Measurements from ENCODE around the gene EOLA1. TPM values are rescaled to one million over a fixed set of nuclear protein-coding genes. Genes with fewer than 3 reads are reported as not detected.
"Not testable (repeated sequence)": the region's sequence is repeated elsewhere in the genome, so short reads cannot be mapped to it uniquely, and the experiment has no call there.

The EOLA1 gene
- polyA plus RNA-seq, 1 experiment = 16.3 TPM

DNA sequence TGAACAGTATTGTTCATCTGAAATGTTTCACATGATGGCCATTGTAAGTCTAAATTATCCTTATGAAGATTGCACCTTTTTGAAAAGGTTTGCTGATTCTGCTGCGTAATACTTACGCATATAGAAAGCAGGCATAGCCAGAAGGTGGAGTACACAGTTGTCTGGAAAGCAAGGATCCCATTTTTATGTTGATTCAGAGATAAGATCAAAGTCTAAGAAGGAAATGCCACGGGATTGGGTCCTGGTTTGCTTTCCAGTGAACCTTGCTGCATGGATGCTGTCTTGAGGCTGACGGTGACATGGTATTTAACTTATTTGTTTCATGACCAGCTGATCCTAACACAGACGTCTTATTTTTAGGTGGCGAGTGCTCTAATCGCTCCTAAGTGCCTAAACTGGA, 31.0 kb downstream of the EOLA1 start:
- Histone ChIP-seq H3K4me3 (ENCODE audit: low read depth, low read length) (no peak overlapping the region), H3K9me3 (ENCODE audit: control insufficient read depth, insufficient read depth, low read length) (no peaks in the 10 kb centered on the region), H3K27ac (ENCODE audit: low read depth, low read length) (no peak overlapping the region), H3K27me3 (ENCODE audit: control insufficient read depth, insufficient read depth, low read length) (no peaks in the 10 kb centered on the region)
- TF ChIP-seq, protein P1, sequence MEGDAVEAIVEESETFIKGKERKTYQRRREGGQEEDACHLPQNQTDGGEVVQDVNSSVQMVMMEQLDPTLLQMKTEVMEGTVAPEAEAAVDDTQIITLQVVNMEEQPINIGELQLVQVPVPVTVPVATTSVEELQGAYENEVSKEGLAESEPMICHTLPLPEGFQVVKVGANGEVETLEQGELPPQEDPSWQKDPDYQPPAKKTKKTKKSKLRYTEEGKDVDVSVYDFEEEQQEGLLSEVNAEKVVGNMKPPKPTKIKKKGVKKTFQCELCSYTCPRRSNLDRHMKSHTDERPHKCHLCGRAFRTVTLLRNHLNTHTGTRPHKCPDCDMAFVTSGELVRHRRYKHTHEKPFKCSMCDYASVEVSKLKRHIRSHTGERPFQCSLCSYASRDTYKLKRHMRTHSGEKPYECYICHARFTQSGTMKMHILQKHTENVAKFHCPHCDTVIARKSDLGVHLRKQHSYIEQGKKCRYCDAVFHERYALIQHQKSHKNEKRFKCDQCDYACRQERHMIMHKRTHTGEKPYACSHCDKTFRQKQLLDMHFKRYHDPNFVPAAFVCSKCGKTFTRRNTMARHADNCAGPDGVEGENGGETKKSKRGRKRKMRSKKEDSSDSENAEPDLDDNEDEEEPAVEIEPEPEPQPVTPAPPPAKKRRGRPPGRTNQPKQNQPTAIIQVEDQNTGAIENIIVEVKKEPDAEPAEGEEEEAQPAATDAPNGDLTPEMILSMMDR (IDR thresholded peaks at IDR 0.05; ENCODE audit: low read depth, low read length) = no peak
- no peak for DNase-seq (ENCODE audit: low read depth, low spot score)
- CTCF ChIA-PET = no interaction called here
- POLR2A ChIA-PET = no interaction called here

- ChIA-PET CTCF (no interaction called here), POLR2A (no interaction called here)
- Histone ChIP-seq H3K9me3 (ENCODE audit: control insufficient read depth, insufficient read depth, low read length) (no peaks in the 10 kb centered on the region), H3K27ac (ENCODE audit: low read depth, low read length) (no peak overlapping the region), H3K27me3 (ENCODE audit: control insufficient read depth, insufficient read depth, low read length) (no peaks in the 10 kb centered on the region), H3K4me3 (ENCODE audit: low read depth, low read length) (no peak overlapping the region)
- DNase-seq (ENCODE audit: low read depth, low spot score) = no peak
- TF ChIP-seq, protein P1 (IDR thresholded peaks at IDR 0.05; ENCODE audit: low read depth, low read length) = no peak
Measured at GRCh38 chrX:149572743-149573142, 31.9 kb downstream of the EOLA1 start.

DNA sequence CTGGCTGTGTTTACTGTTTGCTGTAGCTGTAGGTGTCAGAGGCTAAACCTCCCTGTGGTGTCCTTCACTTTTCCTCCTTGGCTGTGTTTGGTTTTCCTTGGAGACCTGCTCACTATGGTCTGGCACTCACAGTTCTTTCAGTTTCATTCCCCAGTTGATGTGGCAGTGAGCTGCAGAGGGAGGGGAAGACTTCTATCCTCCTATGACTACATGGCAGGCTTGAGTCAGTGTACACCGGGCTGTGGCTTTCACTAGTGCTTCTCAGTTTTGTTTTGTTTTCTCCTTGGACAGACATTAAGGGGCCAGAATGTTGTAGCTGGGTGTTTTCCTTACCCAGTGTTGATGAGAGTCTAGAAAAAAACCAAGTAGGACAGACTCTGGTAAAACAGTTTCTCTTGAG, 32.6 kb downstream of the EOLA1 start:
- H3K27ac ChIP-seq (ENCODE audit: low read depth, low read length); H3K4me3 ChIP-seq (ENCODE audit: low read depth, low read length); DNase-seq (ENCODE audit: low read depth, low spot score); H3K27me3 ChIP-seq (ENCODE audit: control insufficient read depth, insufficient read depth, low read length); H3K9me3 ChIP-seq (ENCODE audit: control insufficient read depth, insufficient read depth, low read length); POLR2A ChIA-PET; CTCF ChIA-PET: not testable (repeated sequence)

DNA sequence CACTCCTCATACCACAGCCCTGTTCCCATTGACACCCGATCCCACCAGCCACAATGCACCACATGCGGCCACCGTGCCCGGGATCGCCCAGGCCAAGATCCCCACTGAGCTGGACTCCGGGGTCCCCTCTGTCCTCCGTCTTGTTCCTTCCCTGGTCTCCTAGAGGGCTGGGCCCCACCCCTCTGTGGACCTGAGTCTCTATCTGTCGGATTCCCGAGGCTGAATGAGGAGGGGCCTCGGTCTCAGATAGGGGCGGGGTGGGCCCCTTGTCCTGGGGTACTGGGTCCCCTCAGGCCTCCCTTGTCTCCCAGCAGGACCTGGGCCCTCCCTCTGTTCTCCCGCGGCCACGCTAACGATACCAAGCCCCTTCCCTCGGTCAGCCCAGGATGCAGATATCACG, 44.8 kb downstream of the EOLA1 start:
- H3K27me3 ChIP-seq (ENCODE audit: control insufficient read depth, insufficient read depth, low read length); DNase-seq (ENCODE audit: low read depth, low spot score); POLR2A ChIA-PET; H3K9me3 ChIP-seq (ENCODE audit: control insufficient read depth, insufficient read depth, low read length); CTCF ChIA-PET; H3K27ac ChIP-seq (ENCODE audit: low read depth, low read length); H3K4me3 ChIP-seq (ENCODE audit: low read depth, low read length): not testable (repeated sequence)

DNA sequence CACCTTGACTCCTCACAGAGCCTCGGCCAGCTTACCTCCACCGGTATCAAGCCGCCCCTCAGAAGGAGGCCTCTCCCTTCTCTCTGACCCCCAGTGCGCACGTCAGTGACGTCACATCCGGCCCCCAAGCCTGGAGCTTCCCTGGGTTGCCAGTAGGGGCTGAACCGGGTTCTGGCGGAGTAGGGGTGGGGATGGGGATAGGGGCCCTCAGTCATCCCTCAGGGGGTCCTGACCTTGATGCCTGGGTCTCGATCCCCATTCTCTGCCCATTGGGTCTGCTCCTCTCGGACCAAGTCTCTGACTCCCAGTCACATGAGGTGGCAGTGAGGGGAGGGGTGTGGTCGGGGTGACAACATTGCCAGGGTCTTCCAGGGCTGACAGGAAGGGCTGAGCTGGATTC, 46.5 kb downstream of the EOLA1 start, which contains the start of gene MAGEA9B:
MAGEA9B (minus strand) TSS at position 101 of the 400 bp plus-strand sequence. CDS start 4,280 bp downstream, outside the sequence.
- DNase-seq (ENCODE audit: low read depth, low spot score); H3K27ac ChIP-seq (ENCODE audit: low read depth, low read length); H3K9me3 ChIP-seq (ENCODE audit: control insufficient read depth, insufficient read depth, low read length); H3K27me3 ChIP-seq (ENCODE audit: control insufficient read depth, insufficient read depth, low read length); POLR2A ChIA-PET; H3K4me3 ChIP-seq (ENCODE audit: low read depth, low read length); CTCF ChIA-PET: not testable (repeated sequence)

DNA sequence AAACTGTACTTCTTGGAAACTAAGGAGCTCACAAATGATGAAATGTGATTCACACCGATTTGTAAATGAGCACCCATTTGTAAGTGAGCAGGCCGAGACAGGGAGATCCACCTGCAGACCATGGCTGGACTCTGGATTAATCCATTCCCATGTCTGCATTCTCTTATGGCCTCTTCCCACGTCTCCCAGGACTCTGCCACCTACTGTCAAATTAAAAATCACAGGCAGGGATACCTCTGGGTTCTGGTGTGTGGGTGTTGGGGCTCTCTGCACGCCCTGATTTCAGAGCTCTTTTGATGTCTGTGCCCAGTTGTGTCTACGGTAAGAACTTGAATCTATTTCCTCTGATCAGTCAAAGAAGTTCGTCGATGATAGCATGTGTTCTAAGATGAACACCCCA, 50.2 kb downstream of the EOLA1 start:
- H3K27ac ChIP-seq (ENCODE audit: low read depth, low read length); DNase-seq (ENCODE audit: low read depth, low spot score); POLR2A ChIA-PET; H3K27me3 ChIP-seq (ENCODE audit: control insufficient read depth, insufficient read depth, low read length); H3K4me3 ChIP-seq (ENCODE audit: low read depth, low read length); CTCF ChIA-PET; H3K9me3 ChIP-seq (ENCODE audit: control insufficient read depth, insufficient read depth, low read length): not testable (repeated sequence)

GRCh38 chrX:149595214-149595613, 54.4 kb downstream of the EOLA1 start, which contains the start of gene HSFX2:
TSS of gene HSFX2 (minus strand) at chrX:149595314. CDS start at chrX:149594700, 614 bp downstream.
- H3K9me3 ChIP-seq (ENCODE audit: control insufficient read depth, insufficient read depth, low read length); H3K4me3 ChIP-seq (ENCODE audit: low read depth, low read length); H3K27ac ChIP-seq (ENCODE audit: low read depth, low read length); H3K27me3 ChIP-seq (ENCODE audit: control insufficient read depth, insufficient read depth, low read length); DNase-seq (ENCODE audit: low read depth, low spot score); POLR2A ChIA-PET; CTCF ChIA-PET: not testable (repeated sequence)

DNA sequence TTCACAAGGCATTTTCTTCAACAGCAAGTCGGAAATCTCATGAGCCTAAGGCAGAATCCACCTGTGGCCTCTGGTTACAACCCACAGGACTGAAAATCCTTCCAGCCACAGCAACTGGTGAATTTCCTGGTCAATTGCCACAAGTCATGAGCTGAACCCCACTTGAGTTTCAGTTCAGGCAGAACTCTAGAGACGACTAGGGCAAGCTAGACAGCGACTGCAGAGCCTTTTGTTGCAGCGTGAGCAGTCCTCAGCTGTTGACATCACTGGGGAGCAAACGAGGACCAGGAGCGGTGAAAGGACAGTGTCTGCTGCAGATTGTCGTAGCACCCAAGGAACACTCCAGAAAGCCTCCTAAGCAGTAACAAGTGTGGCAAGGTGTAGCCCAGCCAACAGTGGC, 55.1 kb downstream of the EOLA1 start:
- POLR2A ChIA-PET; H3K9me3 ChIP-seq (ENCODE audit: control insufficient read depth, insufficient read depth, low read length); H3K27ac ChIP-seq (ENCODE audit: low read depth, low read length); H3K27me3 ChIP-seq (ENCODE audit: control insufficient read depth, insufficient read depth, low read length); CTCF ChIA-PET; H3K4me3 ChIP-seq (ENCODE audit: low read depth, low read length); DNase-seq (ENCODE audit: low read depth, low spot score): not testable (repeated sequence)

Other genes with a start within 250 kb of the EOLA1 start
- gene IDS, start 35.7 kb upstream of the EOLA1 start, polyA plus RNA-seq (2011; rRNA removed) = 75.7 and 76.7 TPM in 2 replicates
- gene HSFX3, start 8.9 kb downstream of the EOLA1 start, polyA plus RNA-seq (2011; rRNA removed) = not detected in 2 replicates
- gene MAGEA9B, start 46.4 kb downstream of the EOLA1 start, polyA plus RNA-seq (2011; rRNA removed) = not detected in 2 replicates
- gene HSFX2, start 54.3 kb downstream of the EOLA1 start, polyA plus RNA-seq (2011; rRNA removed) = not detected in 2 replicates
- gene TMEM185A, start 90.8 kb downstream of the EOLA1 start, polyA plus RNA-seq (2011; rRNA removed) = 20.2 and 21.4 TPM in 2 replicates
- not detected in 2 replicates for gene MAGEA11, start 171.0 kb downstream of the EOLA1 start, polyA plus RNA-seq (2011; rRNA removed)
- 0.21 and 0.37 TPM in 2 replicates for gene HSFX1, start 233.1 kb downstream of the EOLA1 start, polyA plus RNA-seq (2011; rRNA removed)
- gene MAGEA9, start 240.9 kb downstream of the EOLA1 start, polyA plus RNA-seq (2011; rRNA removed) = not detected in 2 replicates